Erythroblast (primary cell): ENCODE data around the gene WNT3.
"Not testable (repeated sequence)": the region's sequence is repeated elsewhere in the genome, so short reads cannot be mapped to it uniquely, and the experiment has no call there.

Experiments used
- GATA1 ChIP-seq: IDR thresholded peaks from 2 replicates; pipeline ENCODE4 v1.6.1; 2011; ENCODE audit warnings: low read depth, mild to moderate bottlenecking, control low read depth, low read length, moderate library complexity
- POLR2A ChIP-seq: IDR thresholded peaks from 2 replicates; pipeline ENCODE4 v1.6.1; 2011; ENCODE audit warnings: mild to moderate bottlenecking, low read length

- TF ChIP-seq POLR2A, GATA1: not testable (repeated sequence)
These were observed 60.9 kb downstream of the WNT3 start for GRCh38 chr17:46757588-46757987.
